ENCODE data around the gene MAP3K10.

MAP3K10 gene

DNA sequence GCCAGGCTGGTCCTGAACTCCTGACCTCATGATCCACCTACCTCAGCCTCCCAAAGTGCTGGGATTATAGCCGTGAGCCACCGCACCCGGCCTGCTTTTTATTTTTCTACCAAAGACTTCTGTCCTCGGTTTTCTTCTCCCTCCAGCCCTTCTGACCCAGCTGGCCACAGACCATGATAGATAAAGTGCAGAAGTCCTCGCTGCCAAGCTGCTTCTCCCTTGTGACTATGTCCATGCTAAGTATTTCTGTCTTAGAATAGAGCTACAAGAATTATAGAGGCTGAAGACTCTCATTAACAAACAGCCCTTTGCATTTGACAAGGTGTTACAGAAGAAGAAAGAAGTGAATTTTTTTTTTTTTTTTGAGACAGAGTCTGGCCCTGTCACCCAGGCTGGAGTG, 15.4 kb upstream of the MAP3K10 start:
- DNase-seq: no peak

- DNase-seq: no peak
Observed at GRCh38 chr19:40177286-40178070, 13.7 kb upstream of the MAP3K10 start.

GRCh38 chr19:40178756-40179155, 12.5 kb upstream of the MAP3K10 start:
- no peak for DNase-seq

- DNase-seq: no peak
Observed at GRCh38 chr19:40184273-40184672, 7.0 kb upstream of the MAP3K10 start.

GRCh38 chr19:40191836-40192646, 815 bp downstream of the MAP3K10 start:
- DNase-seq: peak; percentile 62

DNA sequence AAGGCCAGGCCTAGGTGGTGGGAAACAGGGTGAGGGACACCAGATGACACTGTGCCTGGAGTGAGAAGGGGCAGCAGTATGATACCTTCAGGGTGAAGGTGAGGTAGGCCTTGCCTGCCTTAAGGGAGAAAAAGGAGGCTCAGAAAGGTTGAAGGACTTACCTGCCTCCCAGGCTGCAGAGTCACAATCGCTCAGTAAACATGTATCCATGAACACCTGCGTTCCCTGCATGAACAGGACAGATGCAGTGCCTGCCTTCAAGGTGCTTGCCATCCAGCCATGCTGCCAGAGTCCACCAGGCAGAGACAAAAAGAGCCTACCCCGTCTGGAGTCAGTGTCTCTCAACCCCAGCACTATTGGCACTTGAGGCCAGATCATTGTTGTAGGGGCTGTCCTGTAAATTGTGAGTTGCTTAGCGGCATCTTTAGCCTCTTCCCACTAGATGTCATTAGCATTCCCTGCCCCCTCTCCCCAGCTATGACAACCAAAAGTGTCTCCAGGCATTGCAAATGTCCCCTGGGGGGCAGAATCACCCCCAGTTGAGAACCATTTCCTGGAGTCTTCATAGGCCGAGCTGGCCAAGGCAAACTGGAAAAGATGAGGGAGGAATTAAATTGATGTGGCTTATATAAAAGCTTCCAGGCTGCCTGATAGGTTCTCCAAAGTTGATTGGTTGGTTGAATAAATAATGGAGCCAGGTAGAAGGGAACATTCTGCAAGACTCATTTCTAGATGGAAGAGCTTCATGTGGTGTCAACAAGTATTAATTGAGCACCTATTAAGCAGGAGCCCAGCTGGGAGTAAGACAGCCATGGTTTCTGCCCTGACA, 1.7 kb downstream of the MAP3K10 start:
- DNase-seq: no peak

- DNase-seq: no peak
Observed at GRCh38 chr19:40193587-40193849, 2.3 kb downstream of the MAP3K10 start.

- DNase-seq: no peak
Observed at GRCh38 chr19:40198272-40198990, 7.2 kb downstream of the MAP3K10 start.

GRCh38 chr19:40200341-40201099, 9.3 kb downstream of the MAP3K10 start:
- no peak for DNase-seq

- no peak for DNase-seq
Observed at GRCh38 chr19:40204381-40204780, 13.2 kb downstream of the MAP3K10 start.

GRCh38 chr19:40205760-40206159, 14.5 kb downstream of the MAP3K10 start:
- DNase-seq: no peak

- no peak for DNase-seq
Observed at GRCh38 chr19:40208602-40209001, 17.4 kb downstream of the MAP3K10 start.

GRCh38 chr19:40210889-40211288, 19.7 kb downstream of the MAP3K10 start:
- no peak for DNase-seq

DNA sequence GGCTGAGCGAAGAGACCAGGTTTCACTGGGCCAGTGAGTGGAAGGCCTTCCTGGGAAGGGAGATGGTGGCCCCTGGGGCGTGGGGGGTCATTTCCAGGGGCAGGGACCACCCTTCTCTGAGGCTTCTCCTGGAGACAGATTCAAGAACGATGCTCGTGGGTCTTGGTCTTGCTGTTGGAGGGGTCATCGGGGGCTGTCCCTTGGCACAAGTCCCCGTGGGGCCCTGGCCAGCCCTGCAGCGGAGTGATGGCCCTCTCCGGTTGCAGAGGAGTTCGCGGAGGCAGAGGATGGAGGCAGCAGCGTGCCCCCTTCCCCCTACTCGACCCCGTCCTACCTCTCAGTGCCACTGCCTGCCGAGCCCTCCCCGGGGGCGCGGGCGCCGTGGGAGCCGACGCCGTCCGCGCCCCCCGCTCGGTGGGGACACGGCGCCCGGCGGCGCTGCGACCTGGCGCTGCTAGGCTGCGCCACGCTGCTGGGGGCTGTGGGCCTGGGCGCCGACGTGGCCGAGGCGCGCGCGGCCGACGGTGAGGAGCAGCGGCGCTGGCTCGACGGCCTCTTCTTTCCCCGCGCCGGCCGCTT, 22.1 kb downstream of the MAP3K10 start:
- DNase-seq: no peak

DNA sequence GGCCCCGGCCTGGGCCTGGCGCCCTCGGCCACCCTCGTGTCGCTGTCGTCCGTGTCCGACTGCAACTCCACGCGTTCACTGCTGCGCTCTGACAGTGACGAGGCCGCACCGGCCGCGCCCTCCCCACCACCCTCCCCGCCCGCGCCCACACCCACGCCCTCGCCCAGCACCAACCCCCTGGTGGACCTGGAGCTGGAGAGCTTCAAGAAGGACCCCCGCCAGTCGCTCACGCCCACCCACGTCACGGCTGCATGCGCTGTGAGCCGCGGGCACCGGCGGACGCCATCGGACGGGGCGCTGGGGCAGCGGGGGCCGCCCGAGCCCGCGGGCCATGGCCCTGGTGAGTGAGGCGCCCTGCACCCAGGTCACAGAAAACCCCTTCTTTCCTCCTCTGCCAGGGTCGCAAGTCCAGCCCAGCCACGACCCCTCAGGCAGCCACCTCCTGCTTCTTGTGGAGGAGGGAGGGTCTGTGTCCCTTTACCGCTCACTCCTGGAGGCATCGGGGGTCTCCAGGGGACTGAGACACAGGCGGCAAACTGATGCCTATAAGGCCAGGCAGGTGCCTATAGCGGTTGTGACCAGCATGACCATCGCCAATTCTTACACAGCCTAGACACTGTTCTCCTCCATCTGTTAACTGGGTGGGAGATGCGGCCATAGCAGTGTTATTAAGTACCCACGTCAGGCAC, 22.8 kb downstream of the MAP3K10 start:
- no peak for DNase-seq

DNA sequence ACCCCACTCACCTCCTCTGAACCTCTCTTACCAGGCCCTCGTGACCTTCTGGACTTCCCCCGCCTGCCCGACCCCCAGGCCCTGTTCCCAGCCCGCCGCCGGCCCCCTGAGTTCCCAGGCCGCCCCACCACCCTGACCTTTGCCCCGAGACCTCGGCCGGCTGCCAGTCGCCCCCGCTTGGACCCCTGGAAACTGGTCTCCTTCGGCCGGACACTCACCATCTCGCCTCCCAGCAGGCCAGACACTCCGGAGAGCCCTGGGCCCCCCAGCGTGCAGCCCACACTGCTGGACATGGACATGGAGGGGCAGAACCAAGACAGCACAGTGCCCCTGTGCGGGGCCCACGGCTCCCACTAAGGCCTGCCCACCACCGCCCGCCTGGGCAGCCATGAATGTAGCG, 23.7 kb downstream of the MAP3K10 start:
- no peak for DNase-seq

GRCh38 chr19:40216013-40216776, 25.0 kb downstream of the MAP3K10 start:
- no peak for DNase-seq

DNA sequence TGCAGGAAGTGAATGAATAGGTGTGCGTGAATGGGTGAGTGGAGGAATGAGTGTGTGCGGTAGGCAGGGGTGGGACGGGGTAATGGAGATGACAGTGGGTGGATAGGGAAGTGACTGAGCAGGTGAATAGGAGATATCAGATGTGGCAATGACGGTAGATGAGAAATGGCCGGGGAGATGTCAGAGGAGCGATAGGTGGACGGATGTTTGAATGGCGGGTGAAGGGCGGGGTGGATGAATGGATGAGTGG, 25.5 kb downstream of the MAP3K10 start:
- DNase-seq: no peak

- peak; percentile 98 for DNase-seq
Observed at GRCh38 chr19:40217027-40217810, 26.0 kb downstream of the MAP3K10 start.

Data from NCI-H146 (cell line).